HepG2 (cell line): Measurements from ENCODE around the gene NID2. TPM values are rescaled to one million over a fixed set of nuclear protein-coding genes. Genes with fewer than 3 reads are reported as not detected.

ENCODE experiments used
- ATAC-seq: fragments of 200-7000 bp; cut with Tn5 transposase; 3 replicates; pipeline ENCODE4 v1.9.1; 2020; ENCODE audit warnings: mild to moderate bottlenecking, moderate library complexity
- BruUV-seq: library from RNA; stranded (reverse); fragments of 400-500 nt; replicated peaks from 2 replicates; lab custom pipeline; 2021; lab: Mats Ljungman, UMichigan
- CTCF ChIA-PET: fragments of 300-600 bp; formaldehyde crosslinking; extraction: SDS; loops from one replicate; lab custom pipeline; 2021; ENCODE audit warnings: low total read pairs, inconsistent platforms, low intra/inter-chr PET ratio; lab: Yijun Ruan, JAX
- POLR2A ChIA-PET: fragments of 350-600 bp; sonication (Branson Sonifier 250); formaldehyde crosslinking; loops from one replicate; lab custom pipeline; 2020; ENCODE audit warnings: antibody characterized with exemption, inconsistent platforms; lab: Yijun Ruan, JAX
- DNase-seq: peaks from one replicate; pipeline ENCODE4 v3.0.0-alpha.2; 2015; ENCODE audit warnings: low spot score
- FAIRE-seq: peaks from 3 replicates; lab custom pipeline; 2011; peaks lifted over from hg19 to GRCh38; lab: Jason Lieb, UNC
- H2AFZ ChIP-seq: one replicate; pipeline ENCODE4 v1.6.1; 2011; ENCODE audit warnings: low read length, inconsistent platforms
- H3K27ac ChIP-seq: fragments of 300-600 bp; 3 replicates; pipeline ENCODE4 v1.8.0; 2011; ENCODE audit warnings: mixed run types, mild to moderate bottlenecking, mixed read lengths, low read length, inconsistent platforms; ENCODE audit not compliant: insufficient read depth; ENCODE audit errors: extremely low read length
- H3K27me3 ChIP-seq, 2 experiments: fragments of 200-600 bp in 1 of 2; 2 replicates in 1 of 2; 3 replicates in 1 of 2; pipeline versions ENCODE4 v1.6.0 to v1.8.0; 2011; ENCODE audit warnings: low read length in 2 of 2, mild to moderate bottlenecking in 2 of 2, moderate library complexity in 2 of 2, inconsistent platforms in 1 of 2; ENCODE audit not compliant: insufficient read depth in 2 of 2, control insufficient read depth in 1 of 2
- H3K36me3 ChIP-seq, 2 experiments: fragments of 200-600 bp in 1 of 2; replicated peaks in 1 of 2; 2 replicates in 1 of 2; 3 replicates in 1 of 2; pipeline versions ENCODE4 v1.5.1 to v1.8.0; 2011; ENCODE audit warnings: low read length in 2 of 2, inconsistent platforms in 1 of 2; ENCODE audit not compliant: insufficient read depth in 2 of 2, control insufficient read depth in 1 of 2
- H3K4me1 ChIP-seq: 2 replicates; pipeline ENCODE4 v1.5.1; 2012; ENCODE audit warnings: low read length, inconsistent platforms; ENCODE audit not compliant: insufficient read depth
- H3K4me2 ChIP-seq: 2 replicates; pipeline ENCODE4 v1.6.0; 2011; ENCODE audit warnings: low read depth, low read length, inconsistent platforms
- H3K4me3 ChIP-seq, 3 experiments: fragments of 200-600 bp in 1 of 3; sonication (generic), shearing (Covaris generic) in 1 of 3; replicated peaks in 1 of 3; 2 replicates each; pipeline ENCODE4 v1.5.1; 2011 to 2016; ENCODE audit warnings: low read length in 3 of 3, inconsistent platforms in 2 of 3, low read depth in 2 of 3, mild to moderate bottlenecking in 2 of 3, control low read depth in 1 of 3, mixed read lengths in 1 of 3; ENCODE audit not compliant: insufficient read depth in 1 of 3
- H3K79me2 ChIP-seq: one replicate; pipeline ENCODE4 v1.6.1; 2011; ENCODE audit warnings: low read length, inconsistent platforms; ENCODE audit not compliant: insufficient read depth
- H3K9ac ChIP-seq: 2 replicates; pipeline ENCODE4 v1.6.0; 2011; ENCODE audit warnings: mild to moderate bottlenecking, low read depth, low read length, inconsistent platforms; ENCODE audit not compliant: insufficient read depth
- H3K9me3 ChIP-seq: 2 replicates; pipeline ENCODE4 v1.5.1; 2012; ENCODE audit warnings: mild to moderate bottlenecking, low read length
- H4K20me1 ChIP-seq: 2 replicates; pipeline ENCODE4 v1.6.0; 2011; ENCODE audit warnings: inconsistent platforms, mild to moderate bottlenecking, low read length, moderate library complexity; ENCODE audit not compliant: insufficient read depth
- ADNP ChIP-seq: sonication (generic); formaldehyde crosslinking; IDR thresholded peaks from 2 replicates; pipeline ENCODE4 v1.4.0; 2020; ENCODE audit warnings: missing genetic modification reagents
- ARHGAP35 ChIP-seq: sonication (generic); formaldehyde crosslinking; IDR thresholded peaks from 2 replicates; pipeline ENCODE4 v1.9.0; 2022; ENCODE audit warnings: mild to moderate bottlenecking, inconsistent platforms, moderate library complexity, missing genetic modification reagents, borderline replicate concordance
- IKZF5 ChIP-seq: IDR thresholded peaks from 2 replicates; pipeline ENCODE4 v1.6.1; 2018; ENCODE audit warnings: missing genetic modification reagents, mild to moderate bottlenecking, missing compliant biosample characterization
- ZNF143 ChIP-seq: sonication (generic); formaldehyde crosslinking; IDR thresholded peaks from 2 replicates; pipeline ENCODE4 v1.4.0; 2020; ENCODE audit warnings: missing genetic modification reagents
- ZNF264 ChIP-seq: sonication (generic); formaldehyde crosslinking; IDR thresholded peaks from 2 replicates; pipeline ENCODE4 v1.4.0; 2020; ENCODE audit warnings: missing genetic modification reagents
- ZNF672 ChIP-seq: sonication (generic); formaldehyde crosslinking; IDR thresholded peaks from 2 replicates; pipeline ENCODE4 v1.8.1; 2022; ENCODE audit warnings: missing genetic modification reagents
- ZNF678 ChIP-seq: sonication (generic); formaldehyde crosslinking; IDR thresholded peaks from 2 replicates; pipeline ENCODE4 v1.4.0; 2020; ENCODE audit warnings: mild to moderate bottlenecking, missing genetic modification reagents
- ZNF746 ChIP-seq: sonication (generic); formaldehyde crosslinking; IDR thresholded peaks from 2 replicates; pipeline ENCODE4 v1.8.0; 2022; ENCODE audit warnings: mild to moderate bottlenecking, missing genetic modification reagents
- ZSCAN29 ChIP-seq: sonication (generic); formaldehyde crosslinking; conservative IDR thresholded peaks from 2 replicates; pipeline ENCODE4 v1.4.0; 2020; ENCODE audit warnings: mild to moderate bottlenecking, missing genetic modification reagents
- WGBS: methylation state at CpG from one replicate; pipeline ENCODE4 v1.1.6; 2017; ENCODE audit warnings: low lambda C conversion rate; 5-methylcytosine and 5-hydroxymethylcytosine counted together
- in situ Hi-C: cut with HindIII; loops from 2 replicates; pipeline ENCODE4 v1.10.0; 2017; ENCODE audit warnings: low pct_unique_long_range_greater_than_20kb; ENCODE audit not compliant: extremely low pct_ligation_motif_present
- intact Hi-C: fragments of 100-400 bp; cut with micrococcal nuclease; formaldehyde crosslinking; loops from one replicate; pipeline ENCODE4 v1.10.0; 2022; ENCODE audit not compliant: unreplicated experiment
- polyA plus RNA-seq, 8 experiments: library from polyadenylated mRNA; depleted of rRNA in 3 of 8; stranded (reverse) in 7 of 8; unstranded in 1 of 8; fragments of >200 nt; fragmentation: Illumina TruSeq in 4 of 8; extraction: Trizol in 4 of 8; gene quantifications; 2 replicates each; pipeline versions ENCODE4 v1.2.1 to v1.2.3, GENCODE V29; 2011 to 2016; ENCODE audit warnings: low read depth in 4 of 8, missing spikeins in 1 of 8, mixed read lengths in 1 of 8; ENCODE audit not compliant: insufficient read depth in 1 of 8
- total RNA-seq, 5 experiments: library from RNA; depleted of rRNA; stranded (reverse); fragments of >200 nt; fragmentation: Illumina TruSeq; extraction: Trizol; gene quantifications; 2 replicates each; pipeline ENCODE4 v1.2.3, GENCODE V29; 2016; ENCODE audit warnings: low read depth in 1 of 5
- TF ChIP-seq, protein P1 (sequence below): sonication (generic); formaldehyde crosslinking; conservative IDR thresholded peaks from 2 replicates; pipeline ENCODE4 v1.4.0; 2020; ENCODE audit warnings: missing genetic modification reagents

Gene NID2
- total and polyA plus RNA-seq, 2 of the 13 experiments (the other 11 are each of a cell fraction or from before 2014, with no cell fraction given) = 0.11 TPM; not detected in 1

- 54% methylated on average over 5 of the region's 5 CpGs for WGBS
- H3K4me3 ChIP-seq = no peak overlapping the region
- ATAC-seq (no peak), FAIRE-seq (no peak), DNase-seq (no peak)
- CTCF ChIA-PET = no interaction called here
- intact Hi-C loops = no loop called here
- no peaks in the 10 kb centered on the region for H4K20me1 ChIP-seq
- in situ Hi-C loops = no loop called here
- no peak overlapping the region for H3K9ac ChIP-seq
- POLR2A ChIA-PET = no interaction called here
- BruUV-seq = no TSS peak
- TF ChIP-seq ZNF678 (CRISPR knock-in tag) (no peak), ZNF143 (CRISPR knock-in tag) (no peak), ZNF672 (CRISPR knock-in tag) (no peak), ZNF746 (CRISPR knock-in tag) (no peak), ZNF264 (CRISPR knock-in tag) (no peak), ARHGAP35 (no peak), ZSCAN29 (CRISPR knock-in tag) (no peak), IKZF5 (CRISPR knock-in tag) (no peak), ADNP (no peak)
- TF ChIP-seq, protein P1, sequence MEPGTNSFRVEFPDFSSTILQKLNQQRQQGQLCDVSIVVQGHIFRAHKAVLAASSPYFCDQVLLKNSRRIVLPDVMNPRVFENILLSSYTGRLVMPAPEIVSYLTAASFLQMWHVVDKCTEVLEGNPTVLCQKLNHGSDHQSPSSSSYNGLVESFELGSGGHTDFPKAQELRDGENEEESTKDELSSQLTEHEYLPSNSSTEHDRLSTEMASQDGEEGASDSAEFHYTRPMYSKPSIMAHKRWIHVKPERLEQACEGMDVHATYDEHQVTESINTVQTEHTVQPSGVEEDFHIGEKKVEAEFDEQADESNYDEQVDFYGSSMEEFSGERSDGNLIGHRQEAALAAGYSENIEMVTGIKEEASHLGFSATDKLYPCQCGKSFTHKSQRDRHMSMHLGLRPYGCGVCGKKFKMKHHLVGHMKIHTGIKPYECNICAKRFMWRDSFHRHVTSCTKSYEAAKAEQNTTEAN (CRISPR knock-in tag) = no peak
- no peak overlapping the region for H3K27ac ChIP-seq
- H3K9me3 ChIP-seq = no peaks in the 10 kb centered on the region
- no peak overlapping the region for H3K4me2 ChIP-seq
- H3K4me1 ChIP-seq = no peaks in the 10 kb centered on the region
- no peak overlapping the region for H2AFZ ChIP-seq
- H3K27me3 ChIP-seq = peaks cover 0 to 6% of the 10 kb centered on the region in 2 experiments; a peak in 1 of 5 replicates
- H3K79me2 ChIP-seq = no peaks in the 10 kb centered on the region
- no peaks in the 10 kb centered on the region for H3K36me3 ChIP-seq
Measured at GRCh38 chr14:52020161-52020714, 48.6 kb downstream of the NID2 start.
